ENCODE results near the gene TSKS.

The TSKS gene

GRCh38 chr19:49761625-49762311 lies 1.3 kb downstream of the TSKS start:
- Histone ChIP-seq H3K36me3 (ENCODE audit: control insufficient read depth, insufficient read depth, low read length) (no peaks in the 10 kb centered on the region), H4K8ac (ENCODE audit: low read depth, low read length) (no peak overlapping the region), H3K79me2 (ENCODE audit: control insufficient read depth, insufficient read depth, low read length) (no peaks in the 10 kb centered on the region), H3K27ac (ENCODE audit: low read depth, low read length) (no peak overlapping the region), H2BK15ac (replicated peaks; ENCODE audit: low read depth) (no peak overlapping the region), H2AK5ac (ENCODE audit: low read length) (no peak overlapping the region), H3K27me3 (ENCODE audit: insufficient read depth, low read length, poor library complexity) (no peaks in the 10 kb centered on the region), H3K79me1 (ENCODE audit: low read length) (no peaks in the 10 kb centered on the region), H3K4me3 (ENCODE audit: low read length) (no peak overlapping the region), H3K4ac (ENCODE audit: low read depth, low read length) (no peak overlapping the region), H4K5ac (ENCODE audit: low read length) (no peak overlapping the region), H3K4me2 (ENCODE audit: low read length) (no peak overlapping the region), H3K9ac (ENCODE audit: low read length) (no peak overlapping the region), H3K18ac (ENCODE audit: low read length) (no peak overlapping the region), H3K56ac (ENCODE audit: low read length) (peak overlapping the region; percentile 37), H3K4me1 (ENCODE audit: control insufficient read depth, low read depth, low read length) (peaks cover 6% of the 10 kb centered on the region), H2BK5ac (ENCODE audit: low read length) (no peak overlapping the region), H3K23ac (ENCODE audit: low read length) (no peak overlapping the region), H2BK120ac (ENCODE audit: low read depth, low read length) (no peak overlapping the region)
- peak; percentile 82 for DNase-seq
- no CpG with 5 or more reads among the region's 16 CpGs for WGBS (ENCODE audit: extremely low coverage, insufficient coverage, low lambda C conversion rate)

GRCh38 chr19:49761249-49761624 lies 1.9 kb downstream of the TSKS start:
- H2AK5ac ChIP-seq (ENCODE audit: low read length), result no peak overlapping the region
- no CpG with 5 or more reads among the region's 1 CpG for WGBS (ENCODE audit: extremely low coverage, insufficient coverage, low lambda C conversion rate)
- H3K18ac ChIP-seq (ENCODE audit: low read length), result no peak overlapping the region
- H4K5ac ChIP-seq (ENCODE audit: low read length), result no peak overlapping the region
- H3K4ac ChIP-seq (ENCODE audit: low read depth, low read length), result no peak overlapping the region
- no peak overlapping the region for H3K56ac ChIP-seq (ENCODE audit: low read length)
- no peak overlapping the region for H2BK120ac ChIP-seq (ENCODE audit: low read depth, low read length)
- H3K23ac ChIP-seq (ENCODE audit: low read length), result no peak overlapping the region
- no peaks in the 10 kb centered on the region for H3K27me3 ChIP-seq (ENCODE audit: insufficient read depth, low read length, poor library complexity)
- H2BK15ac ChIP-seq (replicated peaks; ENCODE audit: low read depth), result no peak overlapping the region
- no peaks in the 10 kb centered on the region for H3K79me2 ChIP-seq (ENCODE audit: control insufficient read depth, insufficient read depth, low read length)
- no peak overlapping the region for H4K8ac ChIP-seq (ENCODE audit: low read depth, low read length)
- peaks cover 6% of the 10 kb centered on the region for H3K4me1 ChIP-seq (ENCODE audit: control insufficient read depth, low read depth, low read length)
- no peaks in the 10 kb centered on the region for H3K36me3 ChIP-seq (ENCODE audit: control insufficient read depth, insufficient read depth, low read length)
- H3K27ac ChIP-seq (ENCODE audit: low read depth, low read length), result no peak overlapping the region
- no peak overlapping the region for H3K4me2 ChIP-seq (ENCODE audit: low read length)
- no peaks in the 10 kb centered on the region for H3K79me1 ChIP-seq (ENCODE audit: low read length)
- no peak overlapping the region for H3K4me3 ChIP-seq (ENCODE audit: low read length)
- DNase-seq, result peak; percentile 13
- H3K9ac ChIP-seq (ENCODE audit: low read length), result no peak overlapping the region
- no peak overlapping the region for H2BK5ac ChIP-seq (ENCODE audit: low read length)

- no peak overlapping the region for H2BK5ac ChIP-seq (ENCODE audit: low read length)
- H3K4me2 ChIP-seq (ENCODE audit: low read length), result no peak overlapping the region
- H4K5ac ChIP-seq (ENCODE audit: low read length), result no peak overlapping the region
- H3K23ac ChIP-seq (ENCODE audit: low read length), result no peak overlapping the region
- peak overlapping the region; percentile 37 for H3K56ac ChIP-seq (ENCODE audit: low read length)
- H3K27me3 ChIP-seq (ENCODE audit: insufficient read depth, low read length, poor library complexity), result no peaks in the 10 kb centered on the region
- DNase-seq, result peak; percentile 56
- H2BK15ac ChIP-seq (replicated peaks; ENCODE audit: low read depth), result no peak overlapping the region
- no peak overlapping the region for H3K18ac ChIP-seq (ENCODE audit: low read length)
- no peak overlapping the region for H2AK5ac ChIP-seq (ENCODE audit: low read length)
- no peak overlapping the region for H3K27ac ChIP-seq (ENCODE audit: low read depth, low read length)
- H3K4me3 ChIP-seq (ENCODE audit: low read length), result no peak overlapping the region
- H3K9ac ChIP-seq (ENCODE audit: low read length), result no peak overlapping the region
- H3K36me3 ChIP-seq (ENCODE audit: control insufficient read depth, insufficient read depth, low read length), result no peaks in the 10 kb centered on the region
- no CpG with 5 or more reads among the region's 7 CpGs for WGBS (ENCODE audit: extremely low coverage, insufficient coverage, low lambda C conversion rate)
- H3K79me2 ChIP-seq (ENCODE audit: control insufficient read depth, insufficient read depth, low read length), result no peaks in the 10 kb centered on the region
- H4K8ac ChIP-seq (ENCODE audit: low read depth, low read length), result no peak overlapping the region
- H2BK120ac ChIP-seq (ENCODE audit: low read depth, low read length), result no peak overlapping the region
- no peak overlapping the region for H3K4ac ChIP-seq (ENCODE audit: low read depth, low read length)
- H3K79me1 ChIP-seq (ENCODE audit: low read length), result no peaks in the 10 kb centered on the region
- H3K4me1 ChIP-seq (ENCODE audit: control insufficient read depth, low read depth, low read length), result peaks cover 2% of the 10 kb centered on the region
These were observed 4.8 kb downstream of the TSKS start for GRCh38 chr19:49758292-49758691.

GRCh38 chr19:49755956-49756355 lies 7.2 kb downstream of the TSKS start:
- Histone ChIP-seq H3K56ac (ENCODE audit: low read length) (no peak overlapping the region), H3K4me2 (ENCODE audit: low read length) (no peak overlapping the region), H2BK15ac (replicated peaks; ENCODE audit: low read depth) (no peak overlapping the region), H3K27ac (ENCODE audit: low read depth, low read length) (no peak overlapping the region), H2BK5ac (ENCODE audit: low read length) (no peak overlapping the region), H3K36me3 (ENCODE audit: control insufficient read depth, insufficient read depth, low read length) (no peaks in the 10 kb centered on the region), H2AK5ac (ENCODE audit: low read length) (no peak overlapping the region), H3K4me1 (ENCODE audit: control insufficient read depth, low read depth, low read length) (peaks cover 2% of the 10 kb centered on the region), H3K9ac (ENCODE audit: low read length) (no peak overlapping the region), H4K8ac (ENCODE audit: low read depth, low read length) (no peak overlapping the region), H3K18ac (ENCODE audit: low read length) (no peak overlapping the region), H3K79me1 (ENCODE audit: low read length) (no peaks in the 10 kb centered on the region), H3K4me3 (ENCODE audit: low read length) (no peak overlapping the region), H2BK120ac (ENCODE audit: low read depth, low read length) (no peak overlapping the region), H4K5ac (ENCODE audit: low read length) (no peak overlapping the region), H3K4ac (ENCODE audit: low read depth, low read length) (no peak overlapping the region), H3K79me2 (ENCODE audit: control insufficient read depth, insufficient read depth, low read length) (no peaks in the 10 kb centered on the region), H3K27me3 (ENCODE audit: insufficient read depth, low read length, poor library complexity) (no peaks in the 10 kb centered on the region), H3K23ac (ENCODE audit: low read length) (no peak overlapping the region)
- no peak for DNase-seq
- WGBS (ENCODE audit: extremely low coverage, insufficient coverage, low lambda C conversion rate), result no CpG with 5 or more reads among the region's 3 CpGs

GRCh38 chr19:49752701-49753100 lies 10.4 kb downstream of the TSKS start:
- Histone ChIP-seq H2BK120ac (ENCODE audit: low read depth, low read length) (no peak overlapping the region), H2BK15ac (replicated peaks; ENCODE audit: low read depth) (no peak overlapping the region), H2BK5ac (ENCODE audit: low read length) (no peak overlapping the region), H2AK5ac (ENCODE audit: low read length) (no peak overlapping the region), H3K79me1 (ENCODE audit: low read length) (no peaks in the 10 kb centered on the region), H3K27ac (ENCODE audit: low read depth, low read length) (no peak overlapping the region), H3K23ac (ENCODE audit: low read length) (no peak overlapping the region), H3K18ac (ENCODE audit: low read length) (no peak overlapping the region), H3K4me1 (ENCODE audit: control insufficient read depth, low read depth, low read length) (peaks cover 2% of the 10 kb centered on the region), H3K4me2 (ENCODE audit: low read length) (no peak overlapping the region), H3K4ac (ENCODE audit: low read depth, low read length) (no peak overlapping the region), H3K36me3 (ENCODE audit: control insufficient read depth, insufficient read depth, low read length) (no peaks in the 10 kb centered on the region), H3K4me3 (ENCODE audit: low read length) (no peak overlapping the region), H4K5ac (ENCODE audit: low read length) (no peak overlapping the region), H4K8ac (ENCODE audit: low read depth, low read length) (no peak overlapping the region), H3K9ac (ENCODE audit: low read length) (no peak overlapping the region), H3K56ac (ENCODE audit: low read length) (no peak overlapping the region), H3K79me2 (ENCODE audit: control insufficient read depth, insufficient read depth, low read length) (no peaks in the 10 kb centered on the region), H3K27me3 (ENCODE audit: insufficient read depth, low read length, poor library complexity) (no peaks in the 10 kb centered on the region)
- no CpG with 5 or more reads among the region's 1 CpG for WGBS (ENCODE audit: extremely low coverage, insufficient coverage, low lambda C conversion rate)
- no peak for DNase-seq

- Histone ChIP-seq H3K27ac (ENCODE audit: low read depth, low read length) (no peak overlapping the region), H2BK120ac (ENCODE audit: low read depth, low read length) (no peak overlapping the region), H3K79me2 (ENCODE audit: control insufficient read depth, insufficient read depth, low read length) (no peaks in the 10 kb centered on the region), H4K5ac (ENCODE audit: low read length) (no peak overlapping the region), H3K56ac (ENCODE audit: low read length) (no peak overlapping the region), H3K4me2 (ENCODE audit: low read length) (no peak overlapping the region), H3K4me3 (ENCODE audit: low read length) (no peak overlapping the region), H3K23ac (ENCODE audit: low read length) (no peak overlapping the region), H3K4ac (ENCODE audit: low read depth, low read length) (no peak overlapping the region), H3K36me3 (ENCODE audit: control insufficient read depth, insufficient read depth, low read length) (no peaks in the 10 kb centered on the region), H2BK5ac (ENCODE audit: low read length) (no peak overlapping the region), H2AK5ac (ENCODE audit: low read length) (no peak overlapping the region), H2BK15ac (replicated peaks; ENCODE audit: low read depth) (no peak overlapping the region), H3K9ac (ENCODE audit: low read length) (no peak overlapping the region), H3K79me1 (ENCODE audit: low read length) (no peaks in the 10 kb centered on the region), H3K4me1 (ENCODE audit: control insufficient read depth, low read depth, low read length) (peaks cover 2% of the 10 kb centered on the region), H3K27me3 (ENCODE audit: insufficient read depth, low read length, poor library complexity) (no peaks in the 10 kb centered on the region), H3K18ac (ENCODE audit: low read length) (no peak overlapping the region), H4K8ac (ENCODE audit: low read depth, low read length) (no peak overlapping the region)
- no CpG with 5 or more reads among the region's 1 CpG for WGBS (ENCODE audit: extremely low coverage, insufficient coverage, low lambda C conversion rate)
- DNase-seq, result no peak
These were observed 13.3 kb downstream of the TSKS start for GRCh38 chr19:49749771-49750170.
